ENCODE measurements around the gene PFDN2.

PFDN2 gene

DNA sequence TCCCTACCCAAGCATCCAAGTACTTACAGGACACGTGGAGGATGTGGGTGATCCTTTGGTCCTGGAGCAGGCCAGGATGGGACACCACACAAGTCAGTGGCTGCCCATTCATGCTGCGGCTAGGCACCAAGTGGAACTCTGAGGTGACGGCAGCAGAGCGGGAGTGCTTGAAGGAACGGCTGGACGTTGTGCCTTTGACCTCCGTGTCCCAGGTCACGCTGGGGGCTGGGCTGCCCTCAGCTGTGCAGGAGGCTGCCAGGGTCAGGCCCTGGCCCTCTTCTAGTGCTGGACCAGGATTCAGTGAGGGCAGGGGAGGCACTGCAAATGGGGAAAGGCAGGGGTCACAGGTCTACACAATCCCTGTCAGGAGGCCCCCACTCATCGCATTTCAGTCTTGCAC lies 40.4 kb downstream of the PFDN2 start:
- DNase-seq (ENCODE audit: extremely low read depth, low read depth), result no peak
- TF ChIP-seq, protein P1, sequence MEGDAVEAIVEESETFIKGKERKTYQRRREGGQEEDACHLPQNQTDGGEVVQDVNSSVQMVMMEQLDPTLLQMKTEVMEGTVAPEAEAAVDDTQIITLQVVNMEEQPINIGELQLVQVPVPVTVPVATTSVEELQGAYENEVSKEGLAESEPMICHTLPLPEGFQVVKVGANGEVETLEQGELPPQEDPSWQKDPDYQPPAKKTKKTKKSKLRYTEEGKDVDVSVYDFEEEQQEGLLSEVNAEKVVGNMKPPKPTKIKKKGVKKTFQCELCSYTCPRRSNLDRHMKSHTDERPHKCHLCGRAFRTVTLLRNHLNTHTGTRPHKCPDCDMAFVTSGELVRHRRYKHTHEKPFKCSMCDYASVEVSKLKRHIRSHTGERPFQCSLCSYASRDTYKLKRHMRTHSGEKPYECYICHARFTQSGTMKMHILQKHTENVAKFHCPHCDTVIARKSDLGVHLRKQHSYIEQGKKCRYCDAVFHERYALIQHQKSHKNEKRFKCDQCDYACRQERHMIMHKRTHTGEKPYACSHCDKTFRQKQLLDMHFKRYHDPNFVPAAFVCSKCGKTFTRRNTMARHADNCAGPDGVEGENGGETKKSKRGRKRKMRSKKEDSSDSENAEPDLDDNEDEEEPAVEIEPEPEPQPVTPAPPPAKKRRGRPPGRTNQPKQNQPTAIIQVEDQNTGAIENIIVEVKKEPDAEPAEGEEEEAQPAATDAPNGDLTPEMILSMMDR (IDR thresholded peaks at IDR 0.05; ENCODE audit: low read depth, low read length), result no peak

DNA sequence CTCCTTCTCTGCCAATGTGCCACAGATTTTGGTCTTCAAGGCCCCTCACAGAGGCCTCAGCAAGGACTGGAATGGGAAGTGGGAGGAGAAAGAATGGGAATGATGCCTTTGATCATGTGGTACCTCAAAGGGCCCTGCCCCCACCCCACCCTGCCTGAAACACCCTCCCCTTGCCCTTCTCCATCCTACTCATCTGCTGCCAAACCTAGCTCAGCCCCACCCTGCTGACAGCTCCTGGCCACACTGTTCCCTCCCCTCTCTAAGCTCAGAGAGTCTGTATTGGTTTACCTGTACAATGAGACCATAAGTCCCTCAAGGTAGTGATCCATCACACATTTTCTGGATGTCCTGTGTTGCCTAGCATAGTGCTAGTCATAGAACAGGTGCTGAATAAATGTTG lies 41.4 kb downstream of the PFDN2 start:
- TF ChIP-seq, protein P1 (IDR thresholded peaks at IDR 0.05; ENCODE audit: low read depth, low read length), result no peak
- no peak for DNase-seq (ENCODE audit: extremely low read depth, low read depth)

DNA sequence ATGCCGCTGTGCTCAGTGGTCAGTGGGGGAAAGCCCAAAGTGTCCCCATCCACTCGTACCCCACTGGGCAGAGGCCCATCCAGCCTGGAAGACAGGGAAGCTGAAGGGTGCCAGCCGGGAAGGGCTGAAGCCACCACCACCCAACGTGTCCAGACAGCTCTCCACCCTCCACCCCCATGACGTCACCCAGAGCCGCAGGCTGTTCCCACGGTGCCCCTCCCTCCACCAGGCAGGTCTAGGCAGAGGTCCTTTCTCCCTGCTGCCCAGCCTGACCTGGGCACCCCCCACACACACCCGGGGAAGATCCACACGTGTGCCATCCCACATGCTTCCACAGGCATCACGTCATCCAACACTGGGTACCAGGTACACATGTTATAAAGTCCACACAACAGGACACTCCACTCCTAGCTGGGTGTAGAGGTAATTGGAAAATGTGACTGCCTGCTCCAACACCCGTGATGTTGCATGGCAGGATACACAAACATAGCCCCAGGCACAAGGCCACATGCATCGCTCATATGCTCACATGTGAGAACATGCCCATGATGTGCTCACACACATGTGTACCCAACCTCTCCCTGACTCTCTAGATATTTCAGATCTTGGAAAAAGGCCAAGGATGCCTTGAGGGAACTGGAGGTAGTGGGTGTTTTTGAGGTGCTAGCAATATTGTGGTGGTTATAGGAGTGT lies 43.0 kb downstream of the PFDN2 start:
- no peak for DNase-seq (ENCODE audit: extremely low read depth, low read depth)
- TF ChIP-seq, protein P1 (IDR thresholded peaks at IDR 0.05; ENCODE audit: low read depth, low read length), result no peak

DNA sequence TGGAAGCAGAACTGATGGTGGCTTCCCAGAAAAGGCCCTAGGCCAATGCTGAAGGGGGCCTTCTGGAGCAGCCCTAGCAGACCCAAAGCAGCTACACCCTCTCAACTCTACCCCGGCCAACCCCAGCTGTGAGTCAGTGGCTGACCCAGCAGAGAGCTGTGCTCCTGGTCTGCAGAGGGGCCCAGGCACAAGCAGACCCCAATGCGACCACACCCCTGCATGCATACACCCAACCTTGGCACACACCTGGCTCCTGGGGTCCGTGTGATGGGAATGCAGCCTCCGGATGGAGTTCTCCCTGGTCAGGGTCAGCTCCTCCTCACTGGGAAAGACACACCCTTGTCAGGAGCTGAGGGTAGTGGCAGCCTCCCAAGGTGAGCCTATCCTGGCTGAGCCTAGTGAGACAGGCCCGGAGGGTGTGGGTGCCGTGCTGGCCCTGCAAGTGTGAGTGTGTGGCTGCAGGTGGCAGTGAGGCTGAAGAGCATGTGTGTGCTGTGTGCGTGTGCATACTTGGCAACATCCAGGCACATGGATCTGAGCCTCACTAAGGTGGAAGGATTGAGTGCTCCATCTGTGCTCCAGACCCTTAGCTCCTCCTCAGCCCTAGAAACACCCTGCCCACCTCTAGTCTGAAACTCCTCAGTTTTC lies 44.2 kb downstream of the PFDN2 start:
- no peak for DNase-seq (ENCODE audit: extremely low read depth, low read depth)
- TF ChIP-seq, protein P1 (IDR thresholded peaks at IDR 0.05; ENCODE audit: low read depth, low read length), result no peak

DNA sequence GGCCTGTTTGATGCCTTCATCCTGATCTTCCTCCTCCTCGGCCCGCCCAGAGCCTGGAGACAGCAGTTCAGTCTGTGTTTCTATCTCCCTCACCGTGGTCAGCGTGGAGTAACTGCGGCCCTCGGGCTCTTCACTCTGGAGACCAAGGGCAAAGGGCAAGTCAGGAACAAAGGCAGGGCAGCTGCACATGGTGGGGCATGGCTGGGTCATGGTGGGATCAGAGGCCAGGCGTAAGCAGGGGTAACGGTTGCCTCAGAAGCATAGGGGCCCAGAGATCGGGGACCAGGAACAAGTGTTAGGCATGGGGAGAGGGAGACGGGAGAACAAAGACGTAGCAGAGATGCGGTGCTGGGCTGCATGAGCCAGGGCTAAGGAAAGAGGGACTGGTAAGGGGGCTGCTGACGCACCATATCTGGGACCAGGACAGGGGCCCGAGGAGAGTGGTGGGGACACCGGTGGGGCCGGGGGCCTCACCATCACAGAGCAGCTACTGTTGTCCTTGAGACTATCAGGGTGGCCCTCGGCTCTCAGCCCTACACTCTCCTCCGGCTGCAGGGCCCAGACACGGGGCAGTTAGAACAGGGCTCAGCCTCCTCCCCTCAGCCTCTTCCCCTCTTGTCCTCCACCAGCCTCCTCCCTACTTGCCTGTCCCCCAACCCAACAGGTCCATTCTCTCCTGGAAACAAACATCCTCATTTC lies 44.9 kb downstream of the PFDN2 start:
- TF ChIP-seq, protein P1 (IDR thresholded peaks at IDR 0.05; ENCODE audit: low read depth, low read length), result no peak
- DNase-seq (ENCODE audit: extremely low read depth, low read depth), result no peak

DNA sequence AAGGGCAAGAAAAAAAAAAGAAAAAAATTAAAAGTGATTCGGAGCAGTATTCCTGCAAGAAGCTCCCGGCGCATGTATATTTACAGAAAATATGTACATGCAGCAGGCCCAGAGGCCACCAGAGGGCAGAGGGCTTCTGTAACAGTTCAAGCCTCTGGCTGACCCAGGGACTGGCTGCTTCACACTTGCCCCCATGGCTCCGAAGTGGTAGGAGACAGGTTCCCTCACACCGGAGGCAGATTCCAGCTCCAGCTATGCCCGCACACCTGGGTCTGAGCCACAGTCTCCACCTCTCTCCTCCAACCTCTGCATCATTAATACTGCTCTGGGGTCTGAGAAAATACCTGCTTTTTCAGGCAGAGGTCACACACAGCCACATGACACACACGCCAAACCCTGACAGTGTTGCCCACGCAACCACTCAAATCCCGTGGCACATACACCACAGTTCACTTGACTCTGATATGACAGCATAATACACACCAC lies 45.9 kb downstream of the PFDN2 start:
- TF ChIP-seq, protein P1 (IDR thresholded peaks at IDR 0.05; ENCODE audit: low read depth, low read length), result peak; percentile 60
- DNase-seq (ENCODE audit: extremely low read depth, low read depth), result peak; percentile 14

DNA sequence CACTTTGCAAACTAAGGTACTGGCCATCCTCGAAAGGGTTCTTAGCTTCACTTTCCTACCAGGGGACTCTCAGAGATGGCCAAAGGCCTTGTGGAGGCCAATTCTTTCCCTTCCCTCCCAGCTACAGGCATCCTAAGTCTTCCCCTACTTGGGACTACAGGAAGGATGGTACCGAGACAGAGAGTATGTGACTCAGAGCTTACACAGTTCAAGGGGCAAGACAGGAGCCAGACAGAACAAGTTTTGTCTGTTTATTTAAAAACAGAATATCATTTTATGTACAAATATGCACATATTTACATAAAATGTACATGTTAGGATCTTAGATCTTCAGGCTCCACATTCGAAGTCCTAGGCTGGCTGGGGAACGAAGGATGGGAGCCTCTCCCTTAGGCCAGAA lies 47.1 kb downstream of the PFDN2 start:
- no peak for DNase-seq (ENCODE audit: extremely low read depth, low read depth)

More for the DNA sequence above, 47.1 kb downstream of the PFDN2 start:
- TF ChIP-seq, protein P1 (IDR thresholded peaks at IDR 0.05; ENCODE audit: low read depth, low read length), result no peak
